HG03139 (cell line): Measurements from ENCODE around the gene MYBPC2.

Experiments
- ATAC-seq: cut with Tn5 transposase; IDR thresholded peaks from one replicate; pipeline ENCODE4 v1.9.1; 2021; ENCODE audit not compliant: unreplicated experiment

The MYBPC2 gene

GRCh38 chr19:50478901-50479715 is 46.4 kb downstream of the MYBPC2 start:
- no peak for ATAC-seq

- ATAC-seq = no peak
Measured at GRCh38 chr19:50479761-50480251, 47.1 kb downstream of the MYBPC2 start.

- ATAC-seq = no peak
Measured at GRCh38 chr19:50480281-50481111, 47.8 kb downstream of the MYBPC2 start.

- no peak for ATAC-seq
Measured at GRCh38 chr19:50481351-50482149, 48.9 kb downstream of the MYBPC2 start.

- ATAC-seq = no peak
Measured at GRCh38 chr19:50482271-50482855, 49.7 kb downstream of the MYBPC2 start.

- ATAC-seq = no peak
Measured at GRCh38 chr19:50482916-50483315, 50.2 kb downstream of the MYBPC2 start.

GRCh38 chr19:50485284-50485955 is 52.7 kb downstream of the MYBPC2 start:
- ATAC-seq = no peak

- ATAC-seq = no peak
Measured at GRCh38 chr19:50486823-50487515, 54.3 kb downstream of the MYBPC2 start.

- no peak for ATAC-seq
Measured at GRCh38 chr19:50488389-50489194, 55.9 kb downstream of the MYBPC2 start.

- ATAC-seq = no peak
Measured at GRCh38 chr19:50489461-50490011, 56.8 kb downstream of the MYBPC2 start.

- no peak for ATAC-seq
Measured at GRCh38 chr19:50490411-50490811, 57.7 kb downstream of the MYBPC2 start.

GRCh38 chr19:50490991-50491472 is 58.3 kb downstream of the MYBPC2 start:
- no peak for ATAC-seq

GRCh38 chr19:50492303-50493052 is 59.8 kb downstream of the MYBPC2 start:
- no peak for ATAC-seq

GRCh38 chr19:50493171-50493570 is 60.5 kb downstream of the MYBPC2 start:
- ATAC-seq = no peak

- ATAC-seq = no peak
Measured at GRCh38 chr19:50494186-50495019, 61.7 kb downstream of the MYBPC2 start.

GRCh38 chr19:50495020-50495531 is 62.4 kb downstream of the MYBPC2 start:
- ATAC-seq = no peak
